Keratinocyte (primary cell): ENCODE results near the gene CDC25C. TPM values are rescaled to one million over a fixed set of nuclear protein-coding genes. Genes with fewer than 3 reads are reported as not detected.

Experiments used
- DNase-seq: peaks from one replicate; pipeline ENCODE4 v3.0.0-alpha.2; 2011; ENCODE audit warnings: low read depth, missing footprints, low spot score
- FAIRE-seq: peaks from 2 replicates; lab custom pipeline; 2011; peaks lifted over from hg19 to GRCh38; lab: Jason Lieb, UNC
- H2AFZ ChIP-seq: 2 replicates; pipeline ENCODE4 v1.6.0; 2012; ENCODE audit warnings: low read length, control low read depth, inconsistent platforms; ENCODE audit not compliant: control insufficient read depth
- H3K27ac ChIP-seq: 2 replicates; pipeline ENCODE4 v1.5.1; 2011; ENCODE audit warnings: low read length; ENCODE audit not compliant: control insufficient read depth, insufficient read depth
- H3K27me3 ChIP-seq: 3 replicates; pipeline ENCODE4 v1.6.0; 2011; ENCODE audit warnings: low read length; ENCODE audit not compliant: control insufficient read depth, insufficient read depth; ENCODE audit errors: extremely low read depth
- H3K36me3 ChIP-seq, 2 experiments: 2 replicates in 1 of 2; 3 replicates in 1 of 2; pipeline ENCODE4 v1.5.1; 2011; ENCODE audit warnings: low read length in 2 of 2, mild to moderate bottlenecking in 1 of 2; ENCODE audit not compliant: control insufficient read depth in 2 of 2, insufficient read depth in 2 of 2; ENCODE audit errors: extremely low read depth in 1 of 2
- H3K4me1 ChIP-seq: 3 replicates; pipeline ENCODE4 v1.5.1; 2011; ENCODE audit warnings: low read length; ENCODE audit not compliant: control insufficient read depth, insufficient read depth; ENCODE audit errors: extremely low read depth
- H3K4me2 ChIP-seq: 3 replicates; pipeline ENCODE4 v1.6.0; 2011; ENCODE audit warnings: low read depth, low read length; ENCODE audit not compliant: control insufficient read depth, insufficient read depth; ENCODE audit errors: extremely low read depth
- H3K4me3 ChIP-seq, 3 experiments: fragments of 200-600 bp in 1 of 3; sonication (generic) in 1 of 3; 2 replicates in 2 of 3; 3 replicates in 1 of 3; pipeline ENCODE4 v1.5.1; 2011 to 2016; ENCODE audit warnings: low read length in 3 of 3, mild to moderate bottlenecking in 3 of 3, control low read depth in 2 of 3, inconsistent platforms in 1 of 3, low read depth in 1 of 3, mixed read lengths in 1 of 3, mixed run types in 1 of 3, moderate library complexity in 1 of 3; ENCODE audit not compliant: control insufficient read depth in 2 of 3, insufficient read depth in 2 of 3; ENCODE audit errors: extremely low read depth in 1 of 3
- H3K79me2 ChIP-seq: 2 replicates; pipeline ENCODE4 v1.6.0; 2012; ENCODE audit warnings: low read length; ENCODE audit not compliant: control insufficient read depth, insufficient read depth
- H3K9ac ChIP-seq: 3 replicates; pipeline ENCODE4 v1.6.0; 2011; ENCODE audit warnings: low read length; ENCODE audit not compliant: control insufficient read depth, insufficient read depth; ENCODE audit errors: extremely low read depth
- H3K9me1 ChIP-seq: 3 replicates; pipeline ENCODE4 v1.6.0; 2011; ENCODE audit warnings: low read length; ENCODE audit not compliant: control insufficient read depth, insufficient read depth; ENCODE audit errors: extremely low read depth
- H3K9me3 ChIP-seq: 2 replicates; pipeline ENCODE4 v1.5.1; 2012; ENCODE audit warnings: low read depth, low read length; ENCODE audit not compliant: control insufficient read depth
- H4K20me1 ChIP-seq: 3 replicates; pipeline ENCODE4 v1.6.0; 2011; ENCODE audit warnings: low read length; ENCODE audit not compliant: control insufficient read depth, insufficient read depth; ENCODE audit errors: extremely low read depth
- EZH2 ChIP-seq: IDR thresholded peaks from one replicate; pipeline ENCODE4 v1.6.1; 2012; ENCODE audit warnings: inconsistent platforms, mild to moderate bottlenecking, low read length, moderate library complexity
- dilution Hi-C: fragments of 300-500 bp; cut with MboI; formaldehyde crosslinking; loops from one replicate; pipeline ENCODE4 v1.7.0; 2020; ENCODE audit warnings: low sequenced_read_pairs; ENCODE audit not compliant: extremely low pct_ligation_motif_present
- polyA plus RNA-seq, 5 experiments: library from polyadenylated mRNA; depleted of rRNA in 3 of 5; stranded (reverse) in 3 of 5; stranded (forward) in 1 of 5; unstranded in 1 of 5; fragments of >200 nt; gene quantifications; 1 replicate in 1 of 5; 2 replicates in 3 of 5; 3 replicates in 1 of 5; pipeline versions ENCODE4 v1.2.1 to v1.2.3, GENCODE V29; 2011 to 2012; ENCODE audit warnings: missing spikeins in 2 of 5, low read depth in 1 of 5, low replicate concordance in 1 of 5
- TF ChIP-seq, protein P1 (sequence below), 3 experiments: IDR thresholded peaks in 1 of 3; conservative IDR thresholded peaks in 1 of 3; optimal IDR thresholded peaks in 1 of 3; 2 replicates in 2 of 3; 3 replicates in 1 of 3; pipeline versions ENCODE3 to v1.5.1; 2011; ENCODE audit warnings: low read length in 3 of 3, mild to moderate bottlenecking in 3 of 3, moderate library complexity in 2 of 3, control low read depth in 1 of 3, inconsistent platforms in 1 of 3; ENCODE audit not compliant: insufficient read depth in 2 of 3; ENCODE audit errors: extremely low read depth in 1 of 3

CDC25C gene
- polyA plus RNA-seq, 1 donor (not counting 4 experiments of a cell fraction or from before 2014, with no cell fraction given): 4.7 TPM

- no peaks in the 10 kb centered on the region for H3K4me1 ChIP-seq
- FAIRE-seq: no peak
- H4K20me1 ChIP-seq: peaks cover 4% of the 10 kb centered on the region
These were observed 33.0 kb upstream of the CDC25C start for GRCh38 chr5:138364576-138364975.

GRCh38 chr5:138360941-138361452, 29.4 kb upstream of the CDC25C start:
- Histone ChIP-seq H3K79me2 (peaks cover 87% of the 10 kb centered on the region), H3K27me3 (no peaks in the 10 kb centered on the region), H3K9me3 (no peaks in the 10 kb centered on the region), H3K27ac (no peak overlapping the region), H2AFZ (no peak overlapping the region), H4K20me1 (no peaks in the 10 kb centered on the region), H3K9me1 (no peaks in the 10 kb centered on the region), H3K9ac (no peak overlapping the region), H3K4me3 (no peak overlapping the region), H3K36me3 (no peaks in the 10 kb centered on the region), H3K4me1 (no peaks in the 10 kb centered on the region), H3K4me2 (no peak overlapping the region)
- no peak for TF ChIP-seq EZH2
- TF ChIP-seq, protein P1, sequence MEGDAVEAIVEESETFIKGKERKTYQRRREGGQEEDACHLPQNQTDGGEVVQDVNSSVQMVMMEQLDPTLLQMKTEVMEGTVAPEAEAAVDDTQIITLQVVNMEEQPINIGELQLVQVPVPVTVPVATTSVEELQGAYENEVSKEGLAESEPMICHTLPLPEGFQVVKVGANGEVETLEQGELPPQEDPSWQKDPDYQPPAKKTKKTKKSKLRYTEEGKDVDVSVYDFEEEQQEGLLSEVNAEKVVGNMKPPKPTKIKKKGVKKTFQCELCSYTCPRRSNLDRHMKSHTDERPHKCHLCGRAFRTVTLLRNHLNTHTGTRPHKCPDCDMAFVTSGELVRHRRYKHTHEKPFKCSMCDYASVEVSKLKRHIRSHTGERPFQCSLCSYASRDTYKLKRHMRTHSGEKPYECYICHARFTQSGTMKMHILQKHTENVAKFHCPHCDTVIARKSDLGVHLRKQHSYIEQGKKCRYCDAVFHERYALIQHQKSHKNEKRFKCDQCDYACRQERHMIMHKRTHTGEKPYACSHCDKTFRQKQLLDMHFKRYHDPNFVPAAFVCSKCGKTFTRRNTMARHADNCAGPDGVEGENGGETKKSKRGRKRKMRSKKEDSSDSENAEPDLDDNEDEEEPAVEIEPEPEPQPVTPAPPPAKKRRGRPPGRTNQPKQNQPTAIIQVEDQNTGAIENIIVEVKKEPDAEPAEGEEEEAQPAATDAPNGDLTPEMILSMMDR (optimal IDR thresholded peaks at IDR 0.05 in 1 of 3, IDR thresholded peaks at IDR 0.05 in 1 of 3, conservative IDR thresholded peaks at IDR 0.05 in 1 of 3; ENCODE audit: extremely low read depth in 1 of 3, insufficient read depth in 2 of 3, low read length in 3 of 3): no peak
- no peak for FAIRE-seq
- dilution Hi-C loops: no loop called here
- DNase-seq: no peak

More at GRCh38 chr5:138364576-138364975, 33.0 kb upstream of the CDC25C start:
- Histone ChIP-seq H3K27ac (no peak overlapping the region), H3K9me3 (no peaks in the 10 kb centered on the region), H3K36me3 (no peaks in the 10 kb centered on the region), H3K79me2 (peaks cover 85% of the 10 kb centered on the region), H3K9ac (no peak overlapping the region), H3K27me3 (no peaks in the 10 kb centered on the region), H3K4me2 (no peak overlapping the region), H3K4me3 (no peak overlapping the region), H3K9me1 (peaks cover 3% of the 10 kb centered on the region), H2AFZ (no peak overlapping the region)
- TF ChIP-seq EZH2: no peak
- TF ChIP-seq, protein P1 (optimal IDR thresholded peaks at IDR 0.05 in 1 of 3, IDR thresholded peaks at IDR 0.05 in 1 of 3, conservative IDR thresholded peaks at IDR 0.05 in 1 of 3; ENCODE audit: extremely low read depth in 1 of 3, insufficient read depth in 2 of 3, low read length in 3 of 3): no peak
- DNase-seq: no peak
- dilution Hi-C loops: no loop called here
